Cerebellar cortex (tissue), 1 donor: ENCODE measurements around the gene HSD17B11.
"Not testable (repeated sequence)": the region's sequence is repeated elsewhere in the genome, so short reads cannot be mapped to it uniquely, and the experiment has no call there.

Experiments
- DNase-seq: peaks from one replicate; pipeline ENCODE4 v3.0.0-alpha.2; 2015; ENCODE audit warnings: low spot score

Gene HSD17B11, protein sequence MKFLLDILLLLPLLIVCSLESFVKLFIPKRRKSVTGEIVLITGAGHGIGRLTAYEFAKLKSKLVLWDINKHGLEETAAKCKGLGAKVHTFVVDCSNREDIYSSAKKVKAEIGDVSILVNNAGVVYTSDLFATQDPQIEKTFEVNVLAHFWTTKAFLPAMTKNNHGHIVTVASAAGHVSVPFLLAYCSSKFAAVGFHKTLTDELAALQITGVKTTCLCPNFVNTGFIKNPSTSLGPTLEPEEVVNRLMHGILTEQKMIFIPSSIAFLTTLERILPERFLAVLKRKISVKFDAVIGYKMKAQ

DNA sequence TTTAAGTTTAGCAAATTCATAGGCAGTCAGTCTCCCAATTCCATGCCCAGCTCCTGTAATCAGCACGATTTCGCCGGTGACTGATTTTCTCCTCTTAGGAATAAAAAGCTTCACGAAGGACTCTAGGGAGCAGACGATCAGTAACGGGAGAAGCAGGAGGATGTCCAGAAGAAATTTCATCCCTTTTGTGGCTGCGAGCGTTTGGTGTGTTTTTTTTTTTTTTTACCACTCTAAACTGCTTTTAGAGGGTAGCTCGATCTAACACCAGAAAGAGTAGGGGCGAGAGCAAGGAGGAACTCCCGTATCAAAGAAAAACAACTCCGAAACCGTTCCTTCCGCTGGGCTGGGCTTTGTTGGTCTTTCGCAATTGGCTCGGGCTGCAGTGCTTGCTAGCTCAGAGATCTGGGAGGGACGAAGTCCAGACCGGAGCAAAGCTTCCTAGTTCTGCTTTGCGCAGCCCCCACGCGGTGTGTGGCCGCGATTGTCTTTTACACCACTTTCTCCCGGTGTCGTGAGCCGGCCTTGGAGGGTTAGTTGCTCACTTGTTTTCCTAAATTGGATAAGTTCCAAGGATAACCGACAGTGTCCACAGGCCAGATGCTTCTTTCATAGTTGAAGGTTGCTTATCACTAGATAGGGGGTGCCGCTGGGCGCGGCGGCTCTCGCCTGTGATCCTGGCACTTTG, at the start of gene HSD17B11:
Gene HSD17B11, minus strand, starts transcription at position 298 of the 685 bp plus-strand sequence. Its CDS starts 118 bp downstream, at position 180.
- DNase-seq = peak; percentile 96

DNA sequence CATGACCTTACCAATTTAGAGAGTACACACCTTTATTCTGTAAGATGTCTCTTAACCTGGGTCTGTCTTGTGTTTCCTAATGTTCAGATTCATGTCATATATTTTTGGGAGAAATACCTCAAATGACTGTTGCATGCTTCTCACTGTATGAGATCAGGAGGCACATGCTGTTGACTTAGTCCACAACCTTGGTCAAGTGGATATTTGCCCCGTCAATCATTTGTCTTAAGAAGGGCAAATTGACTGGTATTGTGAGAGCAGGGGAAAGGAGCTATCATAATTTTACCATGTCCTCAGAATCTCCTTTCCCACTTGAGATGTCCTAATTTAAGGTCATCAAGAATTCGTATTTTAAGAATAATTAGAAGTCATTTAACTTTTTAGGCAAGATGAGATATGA, 42.4 kb upstream of the HSD17B11 start:
- DNase-seq = no peak

DNA sequence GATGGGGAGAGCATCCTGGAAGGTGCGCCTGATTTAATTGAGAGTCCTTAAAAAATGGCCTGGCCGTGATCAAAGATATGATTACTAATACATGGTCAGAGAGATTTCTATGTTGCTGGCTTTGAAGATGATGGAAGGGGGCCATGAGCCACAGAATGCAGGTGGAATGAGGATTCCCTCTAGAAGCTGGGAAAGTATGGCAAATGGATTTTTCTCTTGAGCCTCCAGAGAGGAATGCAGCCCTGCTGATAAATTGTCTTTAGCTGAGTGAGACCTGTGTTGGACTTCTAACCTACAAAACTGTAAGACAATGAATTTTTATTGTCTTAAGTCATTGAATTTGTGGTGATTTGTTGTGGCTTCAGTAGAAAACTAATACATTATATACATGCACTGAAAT, 39.0 kb upstream of the HSD17B11 start:
- DNase-seq = no peak

DNA sequence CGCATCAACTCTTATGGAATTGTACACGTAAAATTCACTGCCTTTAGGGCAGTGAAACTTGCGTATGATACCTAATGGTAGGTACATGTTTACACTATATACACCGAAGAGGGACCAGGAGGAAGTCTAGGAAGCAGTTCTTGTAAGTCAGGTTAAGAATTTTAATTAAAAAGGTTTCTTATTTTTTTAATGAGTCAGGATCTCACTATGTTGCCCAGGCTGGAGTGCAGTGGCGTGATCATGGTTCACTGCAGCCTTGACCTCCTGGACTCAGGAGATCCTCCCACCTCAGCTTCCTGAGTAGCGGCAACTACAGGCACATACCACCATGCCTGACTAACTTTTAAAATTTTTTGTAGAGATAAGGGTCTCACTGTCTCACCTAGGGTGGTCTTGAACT, 38.0 kb upstream of the HSD17B11 start:
- no peak for DNase-seq

DNA sequence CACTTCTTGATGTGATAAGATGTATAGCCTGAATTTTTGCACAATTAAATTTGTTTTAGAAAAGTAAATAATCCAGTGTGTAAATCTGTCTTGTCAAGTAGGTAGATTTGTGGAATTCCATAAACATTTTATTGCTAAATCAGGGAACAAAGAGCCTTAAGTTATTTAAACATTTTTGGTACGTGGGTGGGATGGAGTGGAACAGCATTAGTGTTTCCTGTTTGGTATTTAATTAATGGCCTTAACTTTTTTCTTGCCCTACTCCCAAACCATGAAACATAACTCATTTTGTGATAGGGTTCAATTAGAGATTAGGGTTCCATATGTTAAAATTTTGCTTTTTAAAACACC, 36.5 kb upstream of the HSD17B11 start:
- no peak for DNase-seq

DNA sequence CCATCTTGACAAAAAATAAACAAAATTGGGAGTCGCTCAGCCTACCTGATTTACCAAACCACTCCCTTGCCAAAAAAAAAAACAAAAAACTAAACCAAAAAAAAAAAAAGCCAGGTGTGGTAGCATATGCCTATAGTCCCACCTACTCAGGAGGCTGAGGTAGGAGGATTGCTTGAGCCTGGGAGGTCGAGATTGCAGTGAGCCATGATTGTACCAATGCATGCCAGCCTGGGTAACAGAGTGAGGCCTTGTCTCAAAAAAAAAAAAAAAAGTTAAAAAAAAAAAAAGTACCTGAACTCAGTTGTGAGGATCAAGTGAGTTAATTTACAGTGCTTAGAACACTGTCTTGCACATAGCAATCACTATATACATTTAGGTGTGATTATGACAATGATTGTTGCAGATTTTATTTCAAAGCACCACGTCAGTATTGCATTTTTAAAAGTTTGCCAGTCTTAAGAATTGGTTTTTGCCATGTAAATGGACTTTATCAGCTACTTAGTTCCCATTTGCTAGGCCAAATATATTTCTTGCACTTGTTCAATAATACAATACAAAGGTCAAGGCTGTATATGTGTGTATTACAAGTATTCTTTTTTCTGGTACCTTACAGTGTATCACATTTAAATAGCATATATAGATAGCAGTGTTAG, 36.0 kb upstream of the HSD17B11 start:
- no peak for DNase-seq

DNA sequence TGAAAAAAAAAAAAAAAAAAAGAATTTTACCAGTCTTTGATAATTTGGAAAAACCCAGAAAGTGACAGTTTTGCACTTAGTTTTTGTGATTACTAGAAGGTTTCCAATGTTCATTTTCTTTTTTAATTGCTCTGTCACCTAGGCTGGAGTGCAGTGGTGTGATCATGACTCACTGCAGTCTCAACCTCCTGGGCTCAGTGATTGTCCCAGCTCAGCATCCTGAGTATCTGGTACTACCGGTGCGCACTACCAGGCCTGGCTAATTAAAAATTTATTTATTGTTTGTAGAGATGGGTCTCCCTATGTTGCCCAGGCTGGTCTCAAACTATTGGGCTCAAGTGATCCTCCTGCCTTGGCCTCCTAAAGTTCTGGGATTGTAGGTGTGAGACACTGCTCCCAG, 34.7 kb upstream of the HSD17B11 start:
- DNase-seq = no peak

DNA sequence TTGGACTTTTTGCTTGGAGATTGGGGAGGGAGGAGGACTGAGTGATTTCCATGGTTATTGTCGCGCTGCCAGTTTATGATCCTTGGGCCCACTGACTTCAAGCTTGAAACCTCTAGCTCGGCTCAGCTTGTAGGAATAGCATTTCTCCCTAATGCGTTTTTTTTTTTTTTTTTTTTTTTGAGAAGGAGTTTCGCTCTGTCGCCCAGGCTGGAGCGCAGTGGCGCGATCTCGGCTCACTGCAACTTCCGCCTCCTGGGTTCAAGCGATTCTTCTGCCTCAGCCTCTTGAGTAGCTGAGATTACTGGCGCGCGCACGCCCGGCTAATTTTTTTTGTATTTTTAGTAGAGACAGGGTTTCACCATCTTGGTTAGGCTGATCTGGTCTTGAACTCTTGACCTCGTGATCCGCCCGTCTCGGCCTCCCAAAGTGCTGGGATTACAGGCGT, 33.1 kb upstream of the HSD17B11 start:
- DNase-seq = not testable (repeated sequence)

DNA sequence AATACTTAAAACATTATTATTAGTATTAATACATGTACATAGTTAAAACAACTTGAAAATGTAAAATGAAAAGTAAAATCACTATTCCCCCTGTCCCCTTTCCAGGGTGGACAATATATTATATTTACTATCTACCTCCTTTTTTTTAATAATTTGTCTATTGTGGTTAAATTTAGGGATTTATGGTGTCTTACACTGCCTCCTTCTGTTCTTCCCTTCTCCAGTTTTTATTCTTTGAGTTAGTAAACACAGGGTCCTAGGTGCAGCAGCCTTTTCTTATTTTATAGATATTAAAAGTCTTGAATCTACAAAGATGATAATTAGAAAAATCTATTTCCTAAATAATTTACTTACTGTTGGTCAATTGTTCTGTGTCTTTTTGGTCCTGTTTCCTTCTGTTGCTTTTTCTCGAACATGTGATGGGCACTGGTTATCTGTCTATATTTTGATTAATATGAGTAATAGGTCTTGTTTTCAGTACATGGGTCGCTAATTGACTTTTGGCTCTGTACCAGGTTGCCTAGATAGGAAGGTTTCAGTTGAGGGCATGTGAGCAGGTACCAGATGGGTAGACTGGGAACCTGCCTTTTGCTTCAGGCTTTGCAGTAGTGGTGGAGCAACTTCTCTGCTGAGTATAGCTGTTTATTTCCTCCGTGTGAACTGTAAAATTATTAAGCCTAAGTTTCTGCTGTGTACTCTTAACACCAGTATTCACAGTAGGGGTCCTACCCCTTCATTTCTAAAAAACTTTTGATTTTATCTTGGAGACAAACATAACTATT, 32.5 kb upstream of the HSD17B11 start:
- DNase-seq = peak; percentile 35

DNA sequence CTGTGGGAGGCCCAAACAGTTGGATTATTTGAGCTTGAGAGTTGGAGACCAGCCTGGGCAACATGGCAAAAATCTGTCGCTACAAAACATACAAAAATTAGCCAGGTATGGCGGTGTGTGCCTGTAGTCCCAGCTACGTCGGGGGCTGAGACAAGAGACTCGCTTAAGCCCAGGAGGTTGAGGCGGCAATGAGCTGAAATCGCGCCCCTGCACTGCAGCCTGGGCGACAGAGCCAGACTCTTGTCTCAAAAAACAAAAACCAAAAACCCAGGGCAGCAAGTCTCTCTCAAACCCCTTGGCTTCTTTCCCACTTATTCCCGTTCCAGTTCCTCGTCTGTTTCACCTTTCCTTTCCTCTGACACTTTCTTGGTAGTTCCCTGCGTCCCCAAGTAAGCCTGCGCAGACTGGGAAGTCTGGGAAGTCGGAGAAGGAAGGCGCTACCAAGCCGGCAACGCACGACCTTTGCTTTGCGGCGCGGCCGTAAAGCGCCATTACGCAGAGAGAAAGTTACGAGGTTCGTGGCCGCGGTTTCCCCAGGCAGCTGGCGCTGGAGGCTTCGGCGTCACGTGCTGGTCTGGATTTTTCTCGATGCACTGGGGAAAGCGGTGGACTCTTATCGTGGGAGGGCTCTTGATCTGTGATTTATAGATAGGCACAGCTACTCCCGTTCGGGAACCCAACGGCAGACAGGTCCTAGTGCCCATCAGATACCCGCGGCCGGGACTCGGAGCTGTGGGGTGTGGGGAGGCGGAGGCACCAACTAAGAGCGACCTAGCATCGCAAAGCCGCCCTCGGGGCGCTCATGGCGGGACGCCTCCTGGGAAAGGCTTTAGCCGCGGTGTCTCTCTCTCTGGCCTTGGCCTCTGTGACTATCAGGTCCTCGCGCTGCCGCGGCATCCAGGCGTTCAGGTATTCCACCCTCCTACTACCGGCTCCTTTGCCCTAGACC, 31.4 kb upstream of the HSD17B11 start, which contains the start of gene NUDT9:
Gene NUDT9, plus strand, starts transcription at position 470 of the 949 bp plus-strand sequence. Its CDS starts 333 bp downstream, at position 803.
- peak; percentile 96 for DNase-seq

DNA sequence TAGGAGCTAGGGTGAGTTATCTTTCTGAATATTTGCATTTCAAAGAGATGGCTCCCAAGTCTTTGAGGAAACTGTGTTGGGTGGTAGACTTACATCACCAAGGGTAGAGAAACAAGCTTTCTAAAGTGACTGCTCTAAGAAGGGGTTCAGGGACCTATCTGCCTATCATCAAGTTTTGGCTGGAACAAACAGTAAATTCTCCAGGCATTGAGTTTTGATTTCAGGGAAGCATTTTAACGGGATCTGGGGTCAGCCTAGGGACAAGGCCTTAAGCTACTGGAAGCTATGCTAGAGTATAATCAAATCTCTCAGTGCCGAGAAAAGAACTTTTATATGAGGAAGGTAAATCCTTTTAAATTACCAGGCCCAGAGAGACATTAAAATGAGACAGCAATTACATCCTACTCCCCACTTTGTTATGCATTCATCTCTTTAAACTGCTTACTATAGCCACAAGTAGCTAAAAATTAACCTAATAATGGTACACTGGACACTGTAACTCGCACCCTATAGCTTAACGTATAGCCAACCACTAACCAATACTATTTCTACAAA, 29.4 kb upstream of the HSD17B11 start:
- no peak for DNase-seq

DNA sequence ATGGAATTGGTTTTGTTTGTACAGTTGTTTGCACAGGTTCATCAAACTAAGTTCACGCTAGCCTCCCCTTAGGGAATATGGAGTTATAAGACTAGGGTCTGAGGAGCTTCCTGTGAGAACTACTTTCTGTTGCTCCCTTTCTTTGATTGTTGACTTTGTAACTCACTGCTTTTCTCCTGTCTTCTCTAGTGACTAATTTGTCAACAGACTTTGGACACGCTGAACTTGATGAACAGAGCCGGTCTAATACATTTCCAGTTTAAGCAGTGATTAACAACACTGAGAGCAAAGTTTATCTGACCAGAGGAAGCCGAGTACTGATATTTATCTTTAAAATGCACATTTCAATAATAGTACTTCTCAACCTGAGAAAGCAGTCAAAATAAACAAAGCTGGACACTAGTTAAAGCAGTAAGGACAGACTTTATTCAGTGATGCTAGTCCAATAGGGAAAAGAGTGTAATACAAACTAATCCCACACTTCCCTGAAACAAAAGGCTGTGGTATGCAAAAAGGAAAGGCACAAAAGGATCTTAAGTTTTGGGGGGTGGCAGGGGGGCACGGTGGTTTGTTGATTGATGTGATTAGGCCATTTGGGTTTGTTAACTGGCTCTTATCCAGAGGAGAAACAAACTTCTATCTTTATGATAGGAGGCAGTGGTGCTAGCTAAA, 28.7 kb upstream of the HSD17B11 start:
- no peak for DNase-seq

DNA sequence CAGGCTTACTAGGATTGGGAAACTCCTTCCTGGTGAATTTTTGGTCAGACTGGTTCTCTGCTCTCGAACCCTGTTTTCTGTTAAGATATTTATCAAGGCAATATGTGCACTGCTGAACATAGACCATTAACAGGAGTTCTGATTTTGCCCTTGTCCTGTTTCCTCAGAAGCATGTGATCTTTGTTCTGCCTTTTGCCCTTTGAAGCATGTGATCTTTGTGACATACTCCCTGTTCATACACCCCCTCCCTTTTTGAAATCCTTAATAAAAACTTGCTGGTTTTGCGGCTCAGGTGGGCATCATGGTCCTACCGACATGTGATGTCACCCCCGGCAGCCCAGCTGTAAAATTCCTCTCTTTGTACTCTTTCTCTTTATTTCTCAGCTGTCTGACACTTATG, 27.4 kb upstream of the HSD17B11 start:
- DNase-seq = not testable (repeated sequence)

DNA sequence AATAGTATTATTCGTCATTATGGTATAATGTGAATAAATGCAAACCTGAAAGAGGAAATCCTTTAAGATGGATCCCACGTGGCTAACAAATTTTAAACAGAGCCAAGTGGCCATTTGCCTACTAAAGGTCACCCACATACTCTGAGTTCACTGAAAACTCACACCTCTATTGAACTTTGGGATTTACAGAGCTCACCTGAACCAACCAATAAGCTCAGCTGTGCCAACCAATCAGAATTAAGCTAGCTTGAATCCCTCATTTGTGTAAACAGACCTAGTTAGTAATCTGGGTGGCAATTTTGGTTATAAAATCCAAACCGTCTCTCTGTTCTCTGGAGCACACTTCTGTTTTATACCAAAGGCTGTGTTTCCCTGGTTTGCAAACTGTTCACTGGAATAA, 26.0 kb upstream of the HSD17B11 start:
- no peak for DNase-seq

DNA sequence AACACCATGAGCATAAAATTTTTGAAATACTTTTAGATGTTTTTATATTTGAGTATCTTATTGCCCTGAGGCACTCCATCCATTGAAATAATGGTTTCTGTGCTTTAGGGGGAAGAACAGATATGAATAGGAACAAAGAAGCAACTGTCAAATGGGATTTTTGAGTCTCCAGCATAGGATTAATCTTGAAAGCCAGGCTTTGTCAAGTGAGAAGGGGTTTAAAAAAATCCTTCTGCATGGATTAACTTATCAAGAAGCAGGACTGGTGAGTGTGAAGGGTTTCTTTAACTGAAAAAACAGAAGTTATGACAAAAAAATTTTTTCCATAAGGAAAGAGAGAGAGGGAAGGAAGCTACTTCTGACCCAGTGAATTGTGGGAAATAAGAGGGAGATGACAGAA, 23.8 kb upstream of the HSD17B11 start:
- no peak for DNase-seq

DNA sequence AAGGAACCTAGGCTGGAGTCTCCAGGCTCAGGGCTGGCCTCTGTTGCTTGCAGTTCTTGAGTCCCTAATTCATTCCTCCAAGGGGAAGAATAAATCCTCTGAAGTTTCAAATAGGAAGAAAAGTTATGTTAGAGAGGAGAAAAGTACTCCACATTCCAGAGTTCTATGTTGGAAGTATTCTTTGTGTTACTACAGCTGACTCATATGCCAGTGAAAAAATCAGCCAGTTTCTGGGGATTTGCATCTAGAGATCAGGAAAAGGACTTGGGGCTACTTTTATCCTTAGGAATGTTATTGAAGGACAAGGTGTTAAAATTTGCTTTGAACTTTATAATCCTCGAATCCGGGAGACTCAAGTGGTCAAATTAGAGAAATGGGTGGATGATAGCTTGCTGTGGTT, 19.7 kb upstream of the HSD17B11 start:
- DNase-seq = no peak

DNA sequence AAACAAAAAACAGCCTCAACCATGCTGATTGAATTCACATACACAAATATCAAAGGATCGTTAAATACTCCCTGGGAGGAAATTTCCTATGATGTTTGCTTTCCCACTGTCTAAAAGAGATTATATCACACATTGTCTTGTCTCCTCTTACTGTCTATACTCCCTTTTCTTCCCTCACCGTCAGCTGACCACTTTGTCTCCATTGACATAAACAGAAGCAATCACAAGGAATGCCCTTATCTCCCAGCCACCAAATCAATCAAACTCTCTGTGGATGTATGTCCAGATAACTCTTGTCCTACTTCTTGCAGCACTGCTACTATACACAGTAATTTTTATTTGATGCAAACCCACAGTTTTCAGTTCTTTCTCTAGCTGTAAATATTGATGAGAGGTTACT, 19.2 kb upstream of the HSD17B11 start:
- no peak for DNase-seq

DNA sequence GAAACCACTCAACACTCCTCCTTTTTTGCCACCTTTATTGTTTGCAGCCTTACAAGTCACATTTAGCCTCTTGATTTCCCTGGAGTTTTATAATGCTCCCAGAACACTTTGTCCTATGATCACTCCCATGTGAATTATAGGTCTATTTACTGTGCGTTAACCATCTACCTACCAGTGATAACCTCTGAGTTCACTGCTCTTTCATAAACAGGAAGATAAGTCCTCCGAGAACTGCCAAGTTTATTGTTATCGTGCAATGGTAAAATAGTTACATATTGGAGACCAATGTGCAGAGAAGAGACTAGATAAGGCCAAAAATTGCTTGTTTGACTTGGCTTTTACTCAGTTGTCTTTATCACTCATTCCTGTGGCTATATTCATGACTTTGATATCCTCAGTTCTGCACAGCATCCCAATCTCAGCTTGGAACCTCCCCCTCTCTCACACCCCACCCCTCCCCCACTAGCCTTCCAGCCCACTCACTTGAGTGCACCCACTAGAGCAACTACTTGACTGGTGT, 18.5 kb upstream of the HSD17B11 start:
- no peak for DNase-seq

DNA sequence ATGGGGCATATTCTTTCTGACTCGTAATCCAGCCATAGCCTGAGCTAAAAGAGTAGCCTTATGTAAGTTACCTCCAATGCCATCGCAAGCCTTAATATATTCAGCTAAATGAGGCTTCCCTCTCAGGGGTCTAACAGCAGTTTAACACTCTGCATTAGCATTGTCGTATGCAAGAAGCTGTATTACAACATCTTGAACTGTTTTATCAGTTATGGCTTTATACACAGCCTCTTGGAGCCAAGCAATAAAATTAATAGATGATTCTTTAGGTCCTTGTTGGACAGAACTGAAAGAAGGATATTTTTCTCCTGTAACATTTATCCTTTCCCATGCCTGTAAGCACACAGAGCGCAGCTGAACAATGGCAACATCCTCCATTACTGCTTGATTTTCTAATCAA, 15.9 kb upstream of the HSD17B11 start:
- DNase-seq = not testable (repeated sequence)

DNA sequence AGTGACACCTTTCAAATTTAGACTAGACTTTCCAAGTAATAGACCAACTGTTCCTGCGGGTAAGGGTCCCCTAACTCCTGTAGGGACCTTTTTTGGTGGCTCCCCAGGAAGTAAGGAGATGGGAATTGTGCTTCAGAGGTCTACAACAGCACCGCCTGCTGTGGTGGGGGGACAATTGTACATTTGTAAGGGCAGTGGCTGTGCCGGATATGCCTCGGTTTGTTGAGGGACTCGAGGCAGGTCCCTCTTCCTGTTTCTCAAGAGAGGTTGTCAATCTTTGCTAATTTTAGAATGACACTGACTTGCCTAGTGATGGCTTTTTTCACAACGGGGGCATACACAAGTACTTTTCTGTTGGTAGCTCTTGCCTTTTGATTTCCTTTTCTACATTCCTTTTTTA, 15.5 kb upstream of the HSD17B11 start:
- no peak for DNase-seq
